ENCODE data around the gene EPHB1.

The EPHB1 gene

DNA sequence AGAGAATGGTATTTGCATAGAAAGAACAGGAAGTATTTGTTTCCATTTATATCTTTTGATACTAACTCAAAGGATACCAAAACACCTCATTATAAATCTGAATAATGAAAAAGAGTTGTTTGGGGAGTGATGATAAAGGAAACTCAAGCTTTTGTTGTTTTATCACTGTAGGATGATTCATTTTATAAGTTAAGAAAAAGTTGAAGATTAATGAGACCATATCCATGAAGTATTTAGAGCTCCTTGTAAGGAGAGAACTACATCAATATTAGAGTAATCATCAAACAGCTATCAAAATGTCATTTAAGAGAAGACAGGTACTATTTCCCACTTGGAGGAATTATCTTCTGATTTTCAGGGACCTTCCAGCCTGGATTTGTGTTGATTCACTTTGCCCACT lies 92.5 kb downstream of the EPHB1 start:
- no peak for DNase-seq

DNA sequence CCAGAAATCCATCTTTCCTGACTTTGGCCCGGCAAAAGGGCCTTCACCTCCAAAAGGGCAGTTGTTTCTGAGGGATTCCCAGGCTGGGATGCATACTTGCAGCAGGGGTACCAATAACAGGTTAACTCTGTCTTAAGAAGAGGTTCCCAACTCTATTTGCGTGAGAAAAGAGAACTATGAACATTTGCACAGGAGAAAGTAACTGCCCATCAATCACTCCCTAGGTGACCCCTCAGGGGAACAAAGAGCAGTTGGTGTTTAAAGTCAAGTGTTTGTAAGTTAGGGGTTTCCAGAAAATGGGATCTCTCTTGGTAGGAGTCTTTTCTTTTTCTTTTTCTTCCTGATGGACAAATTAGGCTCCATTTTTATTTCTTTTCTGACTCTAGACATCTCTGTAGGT lies 97.3 kb downstream of the EPHB1 start:
- no peak for DNase-seq

GRCh38 chr3:134892761-134893160 lies 97.7 kb downstream of the EPHB1 start:
- DNase-seq = no peak

DNA sequence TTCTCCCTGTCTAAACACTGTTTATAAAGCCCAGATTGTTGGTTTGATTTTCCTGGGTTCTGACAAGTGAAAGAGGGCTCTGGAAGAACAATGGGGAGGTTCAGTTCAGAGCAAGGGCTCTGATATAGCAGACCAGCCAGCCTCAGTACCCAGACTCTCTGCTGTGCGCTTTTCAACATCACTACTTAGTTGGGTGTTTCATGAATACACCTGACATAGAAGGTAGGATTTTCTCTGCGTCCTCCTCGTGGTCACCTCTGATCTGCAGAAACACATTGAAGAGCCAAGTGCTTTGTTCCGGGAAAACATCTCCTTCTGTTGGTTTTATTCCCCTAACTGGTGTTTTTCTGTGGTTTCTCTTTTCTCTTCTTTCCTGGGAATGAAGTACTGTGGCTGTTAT lies 99.5 kb downstream of the EPHB1 start:
- no peak for DNase-seq

- no peak for DNase-seq
Observed at GRCh38 chr3:134895181-134895580, 100.1 kb downstream of the EPHB1 start.

- no peak for DNase-seq
Observed at GRCh38 chr3:134896141-134896540, 101.1 kb downstream of the EPHB1 start.

DNA sequence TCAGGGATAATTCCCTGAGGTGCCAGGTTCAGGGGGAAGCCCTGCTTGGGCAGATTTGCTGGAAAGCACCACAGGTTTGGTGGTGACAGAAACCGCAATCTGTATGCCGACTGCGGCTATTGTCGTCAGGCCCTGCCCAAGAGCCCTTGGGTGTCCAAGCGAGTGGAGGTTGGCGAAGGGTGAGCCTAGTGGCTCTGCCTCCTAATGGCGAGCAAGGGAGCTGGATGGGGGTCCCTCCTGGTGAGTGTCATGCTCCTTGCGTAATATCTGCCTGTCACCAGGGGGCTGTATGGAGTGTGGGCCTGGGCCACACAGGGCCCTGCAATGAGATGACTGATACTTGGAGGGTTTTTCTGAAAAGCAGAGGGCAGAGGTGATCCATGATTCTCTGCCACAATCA lies 101.6 kb downstream of the EPHB1 start:
- no peak for DNase-seq

GRCh38 chr3:134897391-134898141 lies 102.5 kb downstream of the EPHB1 start:
- DNase-seq = no peak

DNA sequence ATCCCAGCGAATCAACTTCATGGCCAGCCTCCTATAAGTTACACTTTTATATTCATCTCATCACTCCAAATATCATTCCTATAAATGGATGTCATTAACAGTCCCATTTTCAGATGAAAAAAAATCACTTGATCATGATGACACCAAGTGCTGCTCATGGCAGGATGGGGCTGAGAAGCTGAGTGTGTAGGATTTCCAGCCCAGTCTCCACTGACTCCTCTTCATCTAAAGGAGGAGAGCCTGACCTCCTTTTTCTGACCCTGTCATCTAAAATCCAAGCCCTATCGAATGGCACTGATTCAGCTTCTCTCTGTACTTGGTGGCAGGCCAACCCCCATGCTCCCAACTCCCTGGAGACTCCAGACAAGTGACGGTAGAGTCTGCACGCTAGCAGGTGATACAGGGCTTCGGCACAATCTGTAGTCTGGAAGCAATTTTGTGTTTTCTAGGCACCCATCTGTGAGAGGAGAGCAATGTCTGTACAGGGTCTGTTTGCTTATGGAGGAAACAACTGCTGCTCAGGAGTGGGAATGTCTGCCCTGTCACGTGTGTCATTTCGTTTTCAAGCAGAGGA lies 103.2 kb downstream of the EPHB1 start:
- DNase-seq = no peak

GRCh38 chr3:134899786-134900185 lies 104.7 kb downstream of the EPHB1 start:
- no peak for DNase-seq

DNA sequence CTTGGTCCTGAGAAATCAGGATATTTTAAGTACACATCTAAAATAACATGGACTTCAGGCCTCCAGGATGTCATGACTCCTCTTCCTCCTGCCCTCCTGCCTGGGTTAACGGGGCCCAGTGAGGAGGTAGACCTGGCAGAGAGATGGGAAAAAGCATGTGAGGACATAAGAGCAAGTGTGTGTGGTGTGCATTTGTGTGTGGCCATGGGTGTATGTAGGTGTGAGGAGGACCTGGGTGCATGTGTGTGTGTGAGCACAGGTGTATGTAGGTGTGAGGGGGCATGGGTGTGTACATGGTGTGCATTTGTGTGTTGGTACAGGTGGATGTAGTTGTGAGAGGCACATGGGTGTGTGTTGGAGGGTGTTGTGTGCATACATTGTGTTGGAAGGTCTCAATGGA lies 105.4 kb downstream of the EPHB1 start:
- DNase-seq = no peak

DNA sequence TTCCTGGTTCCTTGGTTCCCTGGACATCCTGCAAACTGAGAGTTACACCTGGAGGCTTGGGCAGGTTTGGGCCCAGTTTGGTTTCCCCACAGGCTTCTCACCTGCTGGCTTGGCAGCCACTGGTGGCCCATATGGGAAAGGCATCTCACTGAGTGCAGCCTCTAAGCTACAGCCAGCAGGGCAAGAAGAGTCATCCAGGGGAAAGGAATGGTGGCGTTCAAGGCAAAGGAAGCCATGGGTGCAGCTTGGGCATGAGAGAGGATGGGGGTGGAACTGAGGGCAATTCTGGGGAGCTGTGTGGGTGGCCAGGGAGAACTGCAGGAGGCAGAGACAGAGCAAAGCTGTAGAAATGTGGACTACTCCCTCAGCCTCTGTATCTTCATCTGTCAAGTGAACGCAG lies 106.4 kb downstream of the EPHB1 start:
- DNase-seq = no peak

GRCh38 chr3:134903837-134904236 lies 108.8 kb downstream of the EPHB1 start:
- DNase-seq = no peak

GRCh38 chr3:134904241-134904771 lies 109.2 kb downstream of the EPHB1 start:
- peak; percentile 61 for DNase-seq

- no peak for DNase-seq
Observed at GRCh38 chr3:134904776-134905646, 110.0 kb downstream of the EPHB1 start.

DNA sequence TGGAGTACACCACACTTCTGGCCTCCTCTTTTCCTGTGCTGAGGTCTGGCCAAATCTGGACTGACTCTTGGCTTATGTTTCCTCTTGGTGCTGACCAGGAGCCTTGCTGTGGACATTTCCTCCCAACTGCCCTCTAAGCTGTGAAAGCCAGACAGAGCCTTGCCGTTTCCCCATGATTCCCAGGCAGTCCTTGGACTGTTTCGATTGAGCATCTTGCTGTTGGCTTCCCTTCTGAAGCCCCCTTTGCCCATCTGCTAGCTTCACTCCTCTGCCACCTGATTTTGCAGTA lies 110.5 kb downstream of the EPHB1 start:
- DNase-seq = no peak

DNA sequence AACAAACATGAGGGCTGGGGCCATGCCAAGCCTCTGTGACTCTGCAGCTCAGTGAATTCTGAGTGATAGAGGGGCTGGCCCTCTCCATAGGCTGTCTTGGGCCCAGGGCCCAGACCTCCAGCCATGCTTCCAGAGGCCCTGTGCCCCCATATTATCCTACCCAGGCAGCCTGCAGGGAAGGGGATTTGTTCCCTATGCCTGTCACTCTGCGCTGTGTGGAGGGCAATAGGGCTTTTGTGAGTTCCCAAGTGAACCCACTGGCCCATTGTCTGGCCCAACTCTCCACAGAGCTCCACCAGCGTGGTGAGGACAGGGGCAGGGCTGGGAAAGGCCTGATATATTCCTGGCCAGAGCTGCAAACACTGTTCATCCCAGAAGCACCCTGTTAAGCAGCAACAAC lies 113.2 kb downstream of the EPHB1 start:
- DNase-seq = no peak

DNA sequence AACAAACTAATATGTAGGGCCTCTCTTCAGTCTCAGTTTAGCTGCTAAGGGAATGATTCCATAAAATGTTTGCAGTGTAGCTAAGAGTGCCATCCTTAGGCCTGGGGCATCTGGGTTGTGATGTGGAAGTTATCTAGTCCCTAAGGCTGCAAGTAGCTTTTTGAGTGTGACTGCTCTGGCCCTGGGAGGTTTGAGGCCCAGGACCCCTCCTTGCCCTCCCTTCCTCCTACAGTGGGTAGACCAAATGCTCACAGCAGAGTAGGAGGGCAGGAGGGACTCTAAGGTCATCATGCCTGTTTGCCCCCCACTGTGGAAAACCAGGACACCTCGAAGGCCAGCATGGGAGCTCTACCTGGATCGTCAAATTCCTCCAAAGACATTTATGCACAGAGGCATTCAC lies 115.0 kb downstream of the EPHB1 start:
- no peak for DNase-seq

DNA sequence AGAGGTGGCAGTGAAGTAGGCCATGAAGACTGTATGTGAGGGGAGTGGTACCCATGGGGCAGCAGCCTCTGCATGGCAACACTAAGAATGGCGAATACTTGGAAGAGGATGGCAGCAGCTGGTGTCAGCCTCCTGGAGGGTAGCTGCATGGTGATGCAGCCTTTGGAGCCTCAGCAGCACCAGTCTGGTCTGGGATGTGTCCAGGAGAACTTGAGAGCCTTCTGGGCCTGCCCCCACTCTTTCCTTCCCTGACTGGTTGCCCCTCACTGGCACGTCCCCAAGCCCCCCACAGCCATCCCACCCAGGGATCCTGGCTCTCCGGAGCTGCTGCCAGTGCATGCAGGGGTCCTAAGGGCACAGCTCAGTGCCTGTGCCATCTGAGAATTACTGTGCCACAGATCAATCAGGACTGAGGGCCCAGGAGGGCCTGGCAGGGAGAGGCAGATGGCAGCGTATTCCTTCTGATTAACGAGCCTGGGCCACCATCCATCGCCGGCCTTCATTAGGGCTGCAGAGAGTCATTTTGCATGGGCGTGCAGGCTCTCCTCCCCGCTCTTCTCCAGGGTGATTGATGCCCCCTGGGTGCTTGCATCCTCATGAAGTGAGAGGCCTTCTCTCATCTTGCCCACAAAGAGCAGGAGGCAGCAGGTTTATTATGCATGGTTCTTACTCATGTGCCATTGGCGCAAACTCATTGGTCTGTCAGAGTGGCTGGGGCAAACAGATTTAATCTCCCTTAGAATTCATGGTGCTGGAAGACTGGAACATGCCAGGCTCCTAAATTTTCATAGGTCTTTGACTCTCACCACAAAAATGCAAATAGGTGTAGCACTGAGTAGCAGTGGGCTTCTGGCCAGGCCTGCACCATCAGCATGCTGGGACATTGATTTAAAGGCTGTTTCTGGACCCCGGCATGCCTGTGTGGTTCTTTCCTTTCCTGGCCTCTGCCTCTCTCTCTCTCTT lies 116.8 kb downstream of the EPHB1 start:
- DNase-seq = no peak

- no peak for DNase-seq
Observed at GRCh38 chr3:134916276-134916961, 121.4 kb downstream of the EPHB1 start.

DNA sequence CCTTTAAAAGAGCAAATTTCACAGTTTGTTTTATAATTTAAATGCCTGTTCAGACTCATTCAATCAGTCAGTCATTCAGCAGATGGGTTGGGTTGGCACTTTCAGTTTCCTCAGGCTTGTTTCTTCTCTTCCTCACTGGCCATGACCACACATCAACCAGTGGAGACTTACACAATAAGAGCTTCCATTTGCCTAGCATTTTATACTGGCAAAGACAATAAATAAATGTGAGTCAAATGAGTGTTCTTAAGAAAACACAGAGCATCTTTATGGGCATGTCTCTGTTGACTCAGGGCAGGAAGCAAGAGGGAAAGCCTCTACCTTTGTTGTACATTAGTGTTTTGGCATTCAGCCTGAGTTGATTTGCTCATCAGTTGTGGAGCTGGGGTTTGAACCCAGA lies 122.6 kb downstream of the EPHB1 start:
- no peak for DNase-seq

GRCh38 chr3:134918441-134918840 lies 123.4 kb downstream of the EPHB1 start:
- DNase-seq = no peak
